HG03108 (cell line): ENCODE data around the gene ANO9.
"Not testable (repeated sequence)": the region's sequence is repeated elsewhere in the genome, so short reads cannot be mapped to it uniquely, and the experiment has no call there.

Source experiments
- ATAC-seq: cut with Tn5 transposase; IDR thresholded peaks from one replicate; pipeline ENCODE4 v1.9.1; 2021; ENCODE audit warnings: moderate library complexity; ENCODE audit not compliant: unreplicated experiment

The ANO9 gene

DNA sequence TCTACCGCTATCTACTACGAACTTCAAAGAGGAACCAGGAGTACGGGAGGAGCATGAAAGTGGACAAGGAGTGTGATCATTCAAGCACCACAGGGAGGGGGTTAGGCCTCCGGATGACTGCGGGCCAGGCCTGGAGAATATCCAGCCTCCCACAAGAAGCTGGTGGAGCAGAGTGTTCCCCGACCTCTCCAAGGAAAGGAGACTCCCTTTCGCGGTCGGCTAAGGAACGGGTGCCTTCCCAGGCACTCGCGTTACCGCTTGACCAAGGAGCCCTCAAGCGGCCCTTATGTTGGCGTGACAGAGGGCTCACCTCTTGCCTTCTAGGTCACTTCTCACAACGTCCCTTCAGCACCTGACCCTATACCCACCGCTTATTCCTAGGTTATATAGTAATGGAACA lies 52.4 kb downstream of the ANO9 start:
- not testable (repeated sequence) for ATAC-seq

DNA sequence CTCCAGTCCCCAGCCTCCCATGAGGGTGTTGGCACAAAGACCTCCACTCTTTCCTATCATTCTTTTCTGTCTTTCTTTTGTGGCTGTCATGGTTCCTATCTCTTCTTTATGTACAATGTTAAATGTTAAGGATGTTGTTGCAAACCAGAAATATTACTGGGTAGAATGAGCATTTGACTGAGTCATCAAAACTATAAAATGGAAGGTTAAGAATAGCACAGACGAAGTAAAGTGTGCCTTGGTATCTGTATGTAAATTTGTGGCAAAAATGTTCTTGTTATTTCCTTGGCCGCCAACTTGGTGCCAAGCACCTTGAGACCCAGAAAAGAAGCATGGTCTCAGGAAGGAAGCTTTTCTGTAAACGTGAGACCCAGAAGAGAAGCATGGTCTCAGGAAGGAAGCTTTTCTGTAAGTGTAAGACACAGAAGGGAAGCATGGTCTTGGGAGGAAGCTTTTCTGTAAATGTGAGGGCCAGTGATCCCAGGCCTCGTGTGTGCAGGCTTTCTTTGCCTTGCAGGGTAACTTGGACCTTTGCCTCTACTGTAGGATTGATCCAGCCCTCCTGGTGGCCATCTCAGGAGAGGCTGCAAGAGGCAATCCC lies 54.5 kb downstream of the ANO9 start:
- no peak for ATAC-seq

DNA sequence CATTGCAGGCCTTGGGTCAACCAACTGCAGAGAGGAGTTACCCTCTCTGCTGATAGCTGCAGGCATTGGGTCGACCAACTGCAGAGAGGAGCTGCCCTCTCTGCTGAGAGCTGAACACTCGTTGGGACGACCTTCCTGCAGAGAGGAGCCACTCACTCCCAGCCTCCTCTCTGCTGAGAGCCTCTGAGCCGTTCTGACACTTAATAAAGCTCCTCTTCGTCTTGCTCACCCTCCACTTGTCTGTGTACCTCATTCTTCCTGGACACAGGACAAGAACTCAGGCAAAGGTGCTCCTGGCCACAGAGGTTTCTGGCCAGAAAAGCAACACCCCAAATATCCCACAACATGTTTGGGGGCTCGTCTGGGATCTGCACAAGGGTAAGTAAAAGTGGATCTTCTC lies 55.3 kb downstream of the ANO9 start:
- no peak for ATAC-seq

DNA sequence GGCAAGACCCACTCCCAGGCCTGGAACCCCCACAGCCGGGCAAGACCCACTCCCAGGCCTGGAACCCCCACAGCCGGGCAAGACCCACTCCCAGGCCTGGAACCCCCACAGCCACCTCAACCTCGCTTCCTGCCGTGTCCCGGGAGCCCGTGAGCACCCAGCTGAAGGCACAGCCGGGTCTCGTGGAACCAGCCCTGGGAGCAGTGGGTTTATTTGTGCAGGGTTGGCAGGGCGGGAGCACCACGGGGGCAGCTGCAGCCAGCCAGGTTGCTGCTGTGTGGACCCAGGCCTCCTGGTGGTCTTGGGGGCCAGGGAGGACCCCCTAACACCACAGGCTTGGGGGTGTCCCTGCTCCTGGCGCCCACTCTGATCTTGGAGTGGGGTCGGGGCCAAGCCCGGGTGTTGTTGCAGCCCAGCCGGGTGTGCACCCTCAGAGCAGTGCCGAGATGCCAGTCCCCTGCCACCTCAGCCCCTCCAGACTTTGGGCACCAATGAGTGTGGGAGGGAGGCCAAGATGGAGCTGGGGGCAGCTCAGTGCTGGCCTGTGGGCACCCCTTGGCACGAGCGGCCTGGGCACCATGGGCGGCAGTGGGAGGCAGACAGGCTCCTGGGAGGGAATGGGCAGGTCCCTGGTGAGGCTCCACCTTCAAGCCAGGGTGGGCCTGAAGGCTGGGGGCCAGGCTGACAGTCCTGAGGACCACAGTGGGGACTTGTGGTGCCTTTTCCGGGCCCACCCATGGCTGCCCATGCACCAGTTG lies 56.0 kb downstream of the ANO9 start:
- no peak for ATAC-seq

DNA sequence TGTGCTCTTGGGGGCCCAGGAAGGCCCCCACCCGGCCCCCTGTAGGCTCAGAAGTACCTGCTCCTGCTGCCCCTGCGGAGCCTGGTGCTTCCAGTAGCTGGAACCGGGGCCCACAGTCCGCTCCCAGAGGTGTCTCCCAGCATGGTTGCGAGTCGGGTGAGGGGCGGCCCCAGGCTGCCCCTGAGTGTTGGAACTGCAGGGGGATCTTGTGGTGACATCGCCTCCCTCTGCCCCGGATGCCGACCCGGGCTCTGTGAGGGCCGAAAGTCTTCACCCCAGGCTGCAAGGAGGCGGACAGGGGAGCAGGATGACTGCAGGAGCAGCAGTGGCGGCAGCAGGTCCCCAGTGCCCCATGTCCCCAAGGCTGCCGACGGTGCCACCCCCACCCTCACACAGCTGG lies 57.3 kb downstream of the ANO9 start:
- no peak for ATAC-seq

DNA sequence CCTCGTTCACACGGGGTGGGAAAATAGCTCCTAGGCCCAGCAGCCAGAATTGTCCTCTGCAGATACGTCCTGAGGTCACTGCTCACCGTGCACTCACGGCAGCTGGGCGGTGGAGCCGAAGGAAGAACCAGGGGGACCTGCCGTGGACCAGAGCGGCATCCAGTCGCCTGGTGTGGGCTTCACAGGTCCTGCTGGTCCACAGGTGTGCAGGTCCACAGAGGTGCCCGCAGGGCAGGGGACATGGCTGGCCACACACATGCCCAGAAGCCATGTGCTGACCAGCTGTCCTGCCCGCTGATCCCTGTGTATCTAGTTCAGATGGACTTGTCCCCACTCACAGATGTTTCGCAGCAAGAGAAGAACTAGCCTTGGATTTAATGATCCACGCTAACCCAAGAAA lies 58.4 kb downstream of the ANO9 start:
- no peak for ATAC-seq

DNA sequence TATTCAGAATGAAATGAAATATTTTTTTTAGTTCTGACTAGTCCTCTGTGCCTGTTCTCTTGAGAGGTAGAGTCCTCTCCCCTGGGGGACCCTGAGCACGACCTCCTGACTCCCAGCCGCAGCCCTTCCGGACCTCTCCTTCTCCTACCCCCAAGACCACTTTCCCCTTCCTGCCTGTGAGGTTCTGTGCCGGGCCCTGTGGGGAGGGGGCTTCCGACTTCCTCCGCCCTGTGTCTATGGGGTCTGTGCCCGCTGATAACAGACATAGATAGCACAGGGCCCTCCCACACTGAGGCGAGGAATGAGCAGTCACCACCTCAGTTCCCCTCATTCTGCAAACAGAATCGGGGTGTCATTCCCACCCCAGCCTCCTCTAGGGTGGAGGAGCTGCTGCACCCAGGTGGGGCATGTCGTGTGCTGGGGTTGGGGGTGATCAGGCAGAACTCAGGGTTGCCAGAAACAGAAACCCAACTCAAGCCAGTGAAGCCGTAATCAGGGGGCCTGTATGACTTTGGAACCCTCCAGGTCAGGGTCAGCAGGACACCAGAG lies 59.7 kb downstream of the ANO9 start:
- ATAC-seq: no peak

DNA sequence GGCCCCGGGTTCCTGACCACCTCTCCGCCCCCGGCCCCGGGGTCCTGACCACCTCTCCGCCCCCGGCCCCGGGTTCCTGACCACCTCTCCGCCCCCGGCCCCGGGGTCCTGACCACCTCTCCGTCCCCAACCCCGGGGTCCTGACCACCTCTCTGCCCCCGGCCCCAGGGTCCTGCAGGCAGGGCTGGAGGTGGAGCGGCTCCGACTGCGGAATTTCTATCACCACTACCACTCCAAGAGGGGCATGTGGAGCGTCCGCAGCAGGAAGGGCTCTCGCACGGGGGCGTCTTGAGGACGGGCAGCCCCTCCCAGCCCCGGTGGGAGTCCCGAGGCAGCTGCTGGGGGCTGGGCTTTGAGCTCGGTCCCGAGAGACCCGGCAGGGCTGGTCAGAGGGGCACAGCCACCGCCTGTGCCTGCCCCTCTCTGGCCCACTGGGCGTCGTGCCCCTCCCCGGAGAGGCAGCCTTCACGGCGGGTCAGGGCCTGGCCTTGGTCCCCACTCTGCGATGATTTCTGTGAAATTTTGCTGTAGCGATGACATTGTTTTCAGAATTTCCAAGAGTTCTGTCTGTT lies 60.2 kb downstream of the ANO9 start:
- no peak for ATAC-seq

DNA sequence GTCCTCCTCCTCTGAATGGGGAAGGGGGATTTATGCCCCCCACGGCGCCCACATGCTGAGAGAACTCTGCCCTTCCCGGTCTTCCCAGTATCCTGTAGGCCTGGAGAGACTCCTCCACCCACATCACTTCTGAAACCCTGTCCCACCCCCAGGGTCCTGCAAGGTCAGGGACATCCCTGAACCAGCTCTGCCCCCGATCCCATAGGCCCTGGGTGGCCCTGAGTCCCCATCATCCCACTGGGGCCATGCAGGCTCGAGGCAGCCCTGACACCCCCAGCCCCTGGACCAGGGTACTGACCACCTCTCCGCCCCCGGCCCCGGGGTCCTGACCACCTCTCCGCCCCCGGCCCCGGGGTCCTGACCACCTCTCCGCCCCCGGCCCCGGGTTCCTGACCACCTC lies 60.8 kb downstream of the ANO9 start:
- ATAC-seq: no peak

DNA sequence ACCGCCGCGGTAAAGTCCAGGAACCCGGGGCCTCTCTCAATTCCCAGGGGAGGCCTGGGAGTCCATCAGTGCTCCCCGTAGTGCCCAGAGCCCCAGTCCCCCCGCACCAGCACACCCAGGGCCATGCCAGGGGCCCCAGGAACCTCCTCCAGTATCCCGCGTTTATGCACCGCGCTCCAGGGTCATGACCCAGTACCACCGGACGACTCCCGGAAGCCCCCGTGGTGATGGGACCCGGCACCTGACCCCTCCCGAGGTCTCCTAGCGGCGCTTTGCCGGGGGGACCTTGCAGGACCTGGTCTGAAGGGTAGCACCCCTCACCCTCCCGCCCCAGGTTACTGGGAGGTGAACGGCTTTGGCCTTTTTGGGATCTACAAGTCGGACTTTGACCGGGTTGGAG lies 61.3 kb downstream of the ANO9 start:
- ATAC-seq: no peak

DNA sequence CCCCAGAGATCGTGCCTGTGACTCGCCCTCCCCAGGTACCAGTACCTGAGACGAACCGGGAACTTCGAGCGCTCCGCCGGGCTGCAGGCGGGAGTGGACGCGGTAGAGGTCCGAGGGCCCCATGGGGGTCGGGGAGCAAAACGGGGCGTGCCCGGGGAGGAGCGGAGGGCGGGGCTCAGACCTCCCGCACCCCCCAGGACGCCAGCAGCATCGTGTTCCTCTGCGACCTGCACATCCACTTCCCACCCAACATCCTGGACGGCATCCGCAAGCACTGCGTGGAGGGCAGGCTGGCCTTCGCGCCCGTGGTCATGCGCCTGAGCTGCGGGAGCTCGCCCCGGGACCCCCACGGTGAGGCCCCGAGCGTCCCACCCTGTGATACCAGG lies 61.7 kb downstream of the ANO9 start:
- ATAC-seq: no peak

DNA sequence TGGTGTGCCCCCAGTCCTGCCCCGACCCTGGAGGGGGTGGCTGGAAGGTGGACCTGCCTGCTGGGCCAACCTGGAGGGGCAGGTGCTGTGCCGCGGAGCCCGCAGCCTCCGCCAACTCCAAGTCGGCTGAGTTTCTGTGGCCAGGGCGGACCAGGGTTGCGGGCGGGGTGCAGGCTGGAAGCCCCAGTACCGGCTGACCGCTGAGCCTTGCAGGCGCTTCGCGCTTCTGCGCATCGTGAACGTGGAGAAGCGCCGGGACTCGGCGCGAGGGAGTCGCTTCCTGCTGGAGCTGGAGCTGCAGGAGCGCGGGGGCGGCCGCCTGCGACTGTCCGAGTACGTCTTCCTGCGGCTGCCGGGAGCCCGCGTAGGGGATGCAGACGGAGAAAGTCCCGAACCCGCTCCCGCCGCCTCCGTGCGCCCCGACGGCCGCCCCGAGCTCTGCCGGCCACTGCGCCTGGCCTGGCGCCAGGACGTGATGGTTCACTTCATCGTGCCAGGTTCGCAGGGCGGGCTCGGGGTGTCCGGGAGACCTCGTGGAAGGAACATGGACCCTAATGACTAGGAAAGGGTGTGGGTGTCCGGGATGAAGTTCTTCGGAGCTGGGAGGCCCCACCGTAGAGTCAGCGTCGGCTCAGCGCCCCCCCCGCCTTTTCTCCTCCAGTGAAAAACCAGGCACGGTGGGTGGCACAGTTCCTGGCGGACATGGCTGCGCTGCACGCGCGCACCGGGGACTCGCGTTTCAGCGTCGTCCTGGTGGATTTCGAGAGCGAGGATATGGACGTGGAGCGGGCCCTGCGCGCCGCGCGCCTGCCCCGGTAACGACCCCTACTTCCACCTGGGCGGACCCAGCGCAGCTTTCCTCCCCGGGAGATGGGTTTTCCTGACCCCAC lies 62.4 kb downstream of the ANO9 start:
- no peak for ATAC-seq

DNA sequence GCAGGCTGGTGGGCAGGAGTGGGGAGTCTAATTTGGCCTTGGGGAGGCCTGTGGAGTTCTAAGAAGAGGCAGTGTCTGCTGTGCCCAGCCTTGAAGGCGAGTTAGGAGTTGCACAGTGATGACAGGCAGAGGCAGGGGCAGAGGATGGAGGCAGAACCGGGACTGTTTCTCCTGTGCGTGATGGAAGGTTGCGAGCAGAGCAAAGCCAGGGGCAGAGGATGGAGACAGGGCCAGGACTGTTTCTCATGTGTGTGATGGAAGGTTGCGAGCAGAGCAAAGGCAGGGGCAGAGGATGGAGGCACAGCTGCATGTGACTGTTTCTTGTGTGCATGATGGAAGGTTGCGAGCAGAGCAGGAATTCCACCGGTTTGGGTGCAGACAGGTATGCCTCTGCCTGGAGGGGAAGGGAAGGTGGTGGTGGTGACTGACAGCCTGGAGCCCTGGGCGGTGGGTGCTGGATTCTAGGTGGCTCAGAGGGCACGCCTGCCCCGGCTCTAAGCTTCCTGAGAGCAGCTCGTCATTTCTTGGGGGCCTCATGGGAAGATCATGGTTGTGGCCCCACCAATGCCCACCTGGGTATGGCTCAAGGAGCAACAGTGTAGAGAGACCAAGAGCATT lies 63.8 kb downstream of the ANO9 start:
- no peak for ATAC-seq

DNA sequence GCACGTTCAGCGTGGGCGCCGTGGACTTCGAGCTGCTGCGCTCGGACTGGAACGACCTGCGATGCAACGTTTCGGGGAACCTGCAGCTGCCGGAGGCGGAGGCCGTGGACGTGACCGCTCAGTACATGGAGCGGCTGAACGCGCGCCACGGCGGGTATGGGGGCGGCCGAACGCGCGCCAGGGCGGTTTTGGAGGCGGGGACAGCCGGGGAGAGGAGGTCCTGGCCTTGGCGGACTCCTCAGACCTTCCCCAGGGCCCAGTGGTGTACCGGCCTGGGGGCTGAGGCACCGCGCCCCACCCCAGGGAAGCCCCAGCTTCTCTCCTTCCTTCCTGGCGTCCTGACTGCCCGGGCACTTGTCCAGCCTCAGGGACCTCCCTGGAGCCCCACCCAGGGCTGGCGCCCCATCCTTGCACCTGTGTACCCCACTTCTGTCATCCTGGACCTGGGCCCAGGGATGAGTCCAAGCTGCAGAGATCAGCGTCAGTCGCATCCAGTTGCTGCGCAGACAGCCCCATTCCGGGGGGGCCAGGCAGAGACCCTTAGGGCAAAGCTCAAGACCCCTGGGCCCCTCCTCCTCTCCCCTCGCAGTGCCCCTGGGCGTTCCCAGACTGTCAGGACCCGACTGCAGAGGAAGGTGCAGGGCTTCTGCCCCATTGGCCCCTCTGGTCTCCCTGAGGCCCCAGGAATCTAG lies 64.5 kb downstream of the ANO9 start:
- ATAC-seq: no peak

DNA sequence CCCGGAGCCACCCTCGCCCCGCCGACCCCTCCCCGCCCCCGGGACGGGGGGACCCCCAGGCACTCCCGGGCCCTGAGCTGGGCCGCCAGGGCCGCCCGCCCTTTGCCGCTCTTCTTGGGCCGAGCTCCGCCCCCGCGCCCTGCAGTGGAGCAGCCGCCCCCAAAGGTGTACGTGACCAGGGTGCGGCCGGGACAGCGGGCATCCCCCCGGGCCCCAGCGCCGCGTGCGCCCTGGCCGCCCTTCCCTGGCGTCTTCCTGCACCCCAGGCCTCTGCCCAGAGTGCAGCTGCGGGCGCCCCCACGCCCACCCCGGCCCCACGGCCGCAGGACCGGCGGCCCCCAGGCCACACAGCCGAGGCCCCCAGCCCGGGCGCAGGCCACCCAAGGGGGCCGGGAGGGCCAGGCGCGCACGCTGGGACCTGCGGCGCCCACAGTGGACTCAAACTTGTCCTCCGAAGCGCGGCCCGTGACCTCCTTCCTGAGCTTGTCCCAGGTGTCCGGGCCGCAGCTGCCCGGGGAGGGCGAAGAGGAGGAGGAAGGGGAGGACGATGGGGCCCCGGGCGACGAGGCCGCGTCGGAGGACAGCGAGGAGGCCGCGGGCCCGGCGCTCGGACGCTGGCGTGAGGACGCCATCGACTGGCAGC lies 65.2 kb downstream of the ANO9 start:
- ATAC-seq: no peak

DNA sequence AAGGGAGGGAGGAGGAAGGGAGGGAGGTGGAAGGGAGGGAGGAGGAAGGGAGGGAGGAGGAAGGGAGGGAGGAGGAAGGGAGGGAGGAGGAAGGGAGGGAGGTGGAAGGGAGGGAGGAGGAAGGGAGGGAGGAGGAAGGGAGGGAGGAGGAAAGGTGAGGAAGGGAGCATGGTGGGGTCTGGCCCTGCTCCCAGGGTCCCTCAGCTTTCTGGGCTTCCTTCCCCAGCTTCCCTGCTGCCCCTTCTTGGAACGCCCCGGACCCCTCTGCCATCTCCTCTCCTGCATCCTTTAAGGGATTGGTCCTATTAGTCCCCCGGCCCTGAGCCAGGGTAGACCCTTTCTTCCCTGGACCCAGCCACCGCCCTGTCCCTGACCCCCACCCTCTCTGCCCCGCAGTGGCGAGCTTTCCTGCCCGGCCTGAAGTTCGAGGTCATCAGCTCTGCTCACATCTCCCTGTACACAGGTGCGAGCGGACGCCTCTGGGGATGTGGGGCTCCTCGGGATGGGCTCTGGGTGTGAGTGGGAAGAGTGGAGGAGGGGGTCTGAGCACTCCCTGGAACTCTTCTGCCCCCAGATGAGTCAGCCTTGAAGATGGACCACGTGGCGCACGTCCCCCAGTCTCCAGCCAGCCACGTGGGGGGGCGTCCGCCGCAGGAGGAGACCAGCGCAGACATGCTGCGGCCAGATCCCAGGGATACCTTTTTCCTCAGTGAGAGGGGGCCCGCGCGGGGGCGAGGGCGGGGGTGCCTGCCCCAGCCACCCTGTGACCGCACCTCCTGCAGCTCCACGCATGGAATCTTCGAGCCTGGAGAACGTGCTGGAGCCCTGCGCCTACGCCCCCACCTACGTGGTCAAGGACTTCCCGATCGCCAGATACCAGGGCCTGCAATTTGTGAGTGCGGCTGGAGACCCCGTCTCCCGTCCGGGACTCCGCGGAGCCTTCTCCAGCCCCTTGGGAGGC lies 66.5 kb downstream of the ANO9 start:
- ATAC-seq: no peak

DNA sequence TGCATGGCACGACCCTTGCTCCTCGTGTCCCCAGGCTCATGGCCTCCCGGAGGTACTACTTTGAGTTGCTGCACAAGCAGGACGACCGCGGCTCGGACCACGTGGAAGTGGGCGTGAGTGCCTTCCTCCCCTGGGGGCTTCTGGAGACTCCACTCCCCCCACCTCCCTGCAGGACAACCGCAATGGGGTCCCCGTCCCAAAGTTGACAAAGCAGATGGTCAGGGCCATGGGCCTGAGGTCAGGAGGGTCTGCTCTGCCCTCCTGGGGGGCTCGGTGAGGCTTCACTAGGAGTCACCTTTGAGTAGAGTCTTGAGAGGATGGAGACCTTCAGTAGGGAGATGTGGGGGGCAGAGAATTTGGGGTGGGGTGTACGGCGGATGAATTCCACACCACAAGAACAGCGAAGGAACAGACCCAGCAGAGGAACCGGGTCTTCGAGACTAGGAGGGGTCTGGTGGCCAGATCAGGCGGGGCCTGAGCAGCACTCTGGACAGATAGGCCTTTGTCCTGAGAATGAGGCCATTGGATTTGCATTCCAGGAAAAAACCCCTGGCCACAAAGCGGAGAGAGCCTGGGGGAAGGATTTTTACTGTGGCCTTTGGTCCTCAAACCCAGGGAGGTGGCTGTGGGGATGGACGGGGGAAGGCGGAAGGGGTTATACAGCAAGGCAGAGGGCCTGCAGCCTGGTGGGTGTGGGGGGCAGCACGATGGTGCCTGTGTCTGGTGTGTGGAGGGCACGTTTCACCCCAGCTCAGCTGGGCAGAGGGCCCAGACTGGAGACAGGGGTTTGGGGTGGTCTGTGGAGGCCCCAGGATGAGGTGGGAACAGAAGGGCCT lies 67.9 kb downstream of the ANO9 start:
- no peak for ATAC-seq
